K562 (cell line): ENCODE results near the gene SKIL. TPM values are rescaled to one million over a fixed set of nuclear protein-coding genes. Genes with fewer than 3 reads are reported as not detected.

Experiments
- ARNT ChIP-seq, 2 experiments: fragments of 450-650 bp; IDR thresholded peaks; 2 replicates each; pipeline ENCODE4 v1.6.1; 2016; ENCODE audit warnings: mild to moderate bottlenecking in 1 of 2
- CAMTA2 ChIP-seq: fragments of 250-450 bp; sonication (Bioruptor Pico); conservative IDR thresholded peaks from 2 replicates; pipeline ENCODE4 v1.5.1; 2022
- CHAMP1 ChIP-seq: fragments of 450-650 bp; IDR thresholded peaks from 2 replicates; pipeline ENCODE4 v1.6.1; 2016; ENCODE audit warnings: mild to moderate bottlenecking
- CREM ChIP-seq: IDR thresholded peaks from 2 replicates; pipeline ENCODE4 v1.6.1; 2014; ENCODE audit warnings: antibody characterized with exemption, low read depth
- CTBP1 ChIP-seq: fragments of 450-650 bp; IDR thresholded peaks from 2 replicates; pipeline ENCODE4 v1.6.1; 2016; ENCODE audit warnings: borderline replicate concordance
- CXXC5 ChIP-seq: fragments of 250-450 bp; sonication (Bioruptor Pico); IDR thresholded peaks from 2 replicates; pipeline ENCODE4 v1.8.0; 2022; ENCODE audit warnings: inconsistent platforms, mild to moderate bottlenecking, moderate library complexity
- DPF2 ChIP-seq: fragments of 450-650 bp; IDR thresholded peaks from 2 replicates; pipeline ENCODE4 v1.6.1; 2016
- E2F3 ChIP-seq: fragments of 250-450 bp; sonication (Bioruptor Pico); IDR thresholded peaks from 2 replicates; pipeline ENCODE4 v1.4.0; 2020; ENCODE audit warnings: mild to moderate bottlenecking
- ELF1 ChIP-seq: fragments of 200-800 bp; sonication (Bioruptor generic); IDR thresholded peaks from 2 replicates; pipeline ENCODE4 v1.6.1; 2016; ENCODE audit warnings: missing genetic modification characterization, missing compliant biosample characterization
- ELK1 ChIP-seq: sonication (generic); formaldehyde crosslinking; IDR thresholded peaks from 2 replicates; pipeline ENCODE4 v1.8.1; 2022; ENCODE audit warnings: missing genetic modification reagents
- ETV1 ChIP-seq: fragments of 450-650 bp; conservative IDR thresholded peaks from 2 replicates; pipeline ENCODE4 v1.6.1; 2016; ENCODE audit warnings: missing genetic modification characterization, control low read depth, low read depth, missing compliant biosample characterization
- FOXM1 ChIP-seq, 2 experiments: fragments of 450-650 bp in 1 of 2; sonication (generic) in 1 of 2; formaldehyde crosslinking in 1 of 2; IDR thresholded peaks; 2 replicates each; pipeline versions ENCODE4 v1.6.1 to v1.9.0; 2017 to 2022; ENCODE audit warnings: low read depth in 2 of 2, mild to moderate bottlenecking in 2 of 2, missing genetic modification reagents in 1 of 2, moderate library complexity in 1 of 2
- GATAD2A ChIP-seq: fragments of 450-650 bp; IDR thresholded peaks from 2 replicates; pipeline ENCODE4 v1.6.1; 2017
- GATAD2B ChIP-seq: fragments of 450-650 bp; IDR thresholded peaks from 2 replicates; pipeline ENCODE4 v1.6.1; 2017; ENCODE audit warnings: mild to moderate bottlenecking, borderline replicate concordance
- HCFC1 ChIP-seq: IDR thresholded peaks from 2 replicates; pipeline ENCODE4 v1.6.1; 2012; ENCODE audit warnings: low read depth, low read length, improper control_type of control experiment
- HMGN3 ChIP-seq: IDR thresholded peaks from 2 replicates; pipeline ENCODE4 v1.6.1; 2011; ENCODE audit warnings: borderline replicate concordance, low read depth, mild to moderate bottlenecking, mixed read lengths, low read length; ENCODE audit not compliant: insufficient read length; ENCODE audit errors: extremely low read depth
- MAZ ChIP-seq, 2 experiments: fragments of 450-650 bp in 1 of 2; sonication (generic) in 1 of 2; formaldehyde crosslinking; IDR thresholded peaks in 1 of 2; conservative IDR thresholded peaks in 1 of 2; 2 replicates each; pipeline versions ENCODE4 v1.4.0 to v1.5.0; 2020; ENCODE audit warnings: mild to moderate bottlenecking in 1 of 2, missing genetic modification reagents in 1 of 2
- MEF2D ChIP-seq: conservative IDR thresholded peaks from 2 replicates; pipeline ENCODE4 v1.6.1; 2016; ENCODE audit warnings: low read depth, missing genetic modification characterization, missing compliant biosample characterization
- MIER1 ChIP-seq: fragments of 450-650 bp; IDR thresholded peaks from 2 replicates; pipeline ENCODE4 v1.6.1; 2016; ENCODE audit warnings: antibody characterized with exemption, mild to moderate bottlenecking, low read depth
- PML ChIP-seq: IDR thresholded peaks from 2 replicates; pipeline ENCODE4 v1.6.1; 2012; ENCODE audit warnings: low read length, inconsistent platforms
- RAD21 ChIP-seq, 2 experiments: fragments of 250-450 bp in 1 of 2; fragments of 450-650 bp in 1 of 2; sonication (Bioruptor Pico) in 1 of 2; formaldehyde crosslinking in 1 of 2; IDR thresholded peaks in 1 of 2; conservative IDR thresholded peaks in 1 of 2; 2 replicates each; pipeline versions ENCODE4 v1.4.0 to v1.8.0; 2020 to 2022; ENCODE audit warnings: mild to moderate bottlenecking in 2 of 2, moderate library complexity in 1 of 2
- RNF2 ChIP-seq: sonication (generic); IDR thresholded peaks from 2 replicates; pipeline ENCODE4 v1.6.1; 2016
- SMARCE1 ChIP-seq: fragments of 450-650 bp; IDR thresholded peaks from 2 replicates; pipeline ENCODE4 v1.7.1; 2016; ENCODE audit warnings: mild to moderate bottlenecking
- SRSF1 ChIP-seq: fragments of 200-400 bp; formaldehyde crosslinking; IDR thresholded peaks from 2 replicates; pipeline ENCODE4 v1.6.1; 2017; ENCODE audit warnings: mild to moderate bottlenecking, low read depth, low read length, moderate library complexity
- SUPT5H ChIP-seq: fragments of 450-650 bp; IDR thresholded peaks from 2 replicates; pipeline ENCODE4 v1.6.1; 2016
- TRIM24 ChIP-seq, 2 experiments: fragments of 450-650 bp; IDR thresholded peaks; 2 replicates each; pipeline ENCODE4 v1.6.1; 2016
- YY1 ChIP-seq, 3 experiments: IDR thresholded peaks; 2 replicates each; pipeline ENCODE4 v1.6.1; 2011; ENCODE audit warnings: low read length in 2 of 3, mild to moderate bottlenecking in 2 of 3, moderate library complexity in 2 of 3, borderline replicate concordance in 1 of 3, control low read depth in 1 of 3, low read depth in 1 of 3; ENCODE audit not compliant: insufficient read depth in 3 of 3, insufficient replicate concordance in 2 of 3, control insufficient read depth in 1 of 3, insufficient read length in 1 of 3; ENCODE audit errors: extremely low read depth in 1 of 3
- polyA plus RNA-seq, 8 experiments: library from polyadenylated mRNA; depleted of rRNA in 4 of 8; stranded (reverse) in 5 of 8; unstranded in 3 of 8; fragments of >200 nt; fragmentation: Nextera tagmentation in 2 of 8; fragmentation: Illumina TruSeq in 1 of 8; extraction: Ambion mirVana in 2 of 8; extraction: Trizol in 1 of 8; gene quantifications; 2 replicates each; pipeline versions ENCODE4 v1.2.1 to v1.2.3, GENCODE V29; 2011 to 2014; ENCODE audit warnings: inconsistent platforms in 1 of 8, missing spikeins in 1 of 8
- total RNA-seq, 7 experiments: library from RNA; depleted of rRNA in 6 of 7; stranded (reverse); fragments of >200 nt in 6 of 7; fragmentation: Illumina TruSeq in 2 of 7; extraction: Trizol in 2 of 7; gene quantifications; 2 replicates each; pipeline versions ENCODE4 v1.2.1 to v1.2.3, GENCODE V29; 2011 to 2021; ENCODE audit warnings: low replicate concordance in 1 of 7

Gene SKIL
- total and polyA plus RNA-seq, 9 of the 15 experiments (the other 6 are each of a cell fraction or from before 2014, with no cell fraction given): 4.3 to 19.1 (median 9.7) TPM

GRCh38 chr3:170356596-170357175 is 829 bp upstream of the SKIL start (continued):
- TF ChIP-seq GATAD2A (peak; percentile 62; the same call in 1 of the 2 replicates), CAMTA2 (CRISPR knock-in tag) (no peak), CHAMP1 (no peak), FOXM1 (IDR thresholded peaks at IDR 0.05; ENCODE audit: low read depth) (no peak), FOXM1 (CRISPR knock-in tag; IDR thresholded peaks at IDR 0.05; ENCODE audit: low read depth) (no peak), ARNT (IDR thresholded peaks at IDR 0.05) (no peak; a peak in 1 of 4 replicates), ETV1 (tag) (peak; percentile 39; the same call in 1 of the 2 replicates), E2F3 (CRISPR knock-in tag) (0 out of 2 replicates have a peak, but pooled peaks have one; percentile 9), HCFC1 (no peak), RAD21 (CRISPR knock-in tag; conservative IDR thresholded peaks at IDR 0.05 in 1 of 2, IDR thresholded peaks at IDR 0.05 in 1 of 2) (peak in 1 of 2 experiments; percentile 15; a peak in 1 of 4 replicates), RNF2 (peak; percentile 42; the same call in 1 of the 2 replicates), TRIM24 (IDR thresholded peaks at IDR 0.05) (0 out of 4 replicates have a peak, but pooled peaks of 1 of the 2 experiments have one; percentile 11), MEF2D (tag) (no peak), DPF2 (peak; percentile 39; the same call in 1 of the 2 replicates), YY1 (IDR thresholded peaks at IDR 0.05; ENCODE audit: borderline replicate concordance in 1 of 3, control insufficient read depth in 1 of 3, extremely low read depth in 1 of 3, insufficient read depth in 3 of 3, insufficient read length in 1 of 3, insufficient replicate concordance in 2 of 3, low read depth in 1 of 3, low read length in 2 of 3) (peak in 2 of 3 experiments; percentile 79 to 88), GATAD2B (peak; percentile 90), MAZ (CRISPR knock-in tag; conservative IDR thresholded peaks at IDR 0.05 in 1 of 2, IDR thresholded peaks at IDR 0.05 in 1 of 2) (peak in 1 of 2 experiments; percentile 48; a peak in 1 of 4 replicates), SUPT5H (peak; percentile 79), ELK1 (CRISPR knock-in tag) (no peak), CREM (0 out of 2 replicates have a peak, but pooled peaks have one; percentile 54), ELF1 (tag) (peak; percentile 59; the same call in 1 of the 2 replicates), PML (peak; percentile 56; the same call in 1 of the 2 replicates), SMARCE1 (no peak), CTBP1 (peak; percentile 24; the same call in 1 of the 2 replicates), CXXC5 (CRISPR knock-in tag) (peak; percentile 91), HMGN3 (peak; percentile 99), MIER1 (no peak), SRSF1 (no peak)
